GM12878 (cell line): ENCODE results near the gene ZNF281. TPM values are rescaled to one million over a fixed set of nuclear protein-coding genes. Genes with fewer than 3 reads are reported as not detected.
"Not testable (repeated sequence)": the region's sequence is repeated elsewhere in the genome, so short reads cannot be mapped to it uniquely, and the experiment has no call there.

Experiments used
- ATAC-seq: fragments of 200-7000 bp; cut with Tn5 transposase; 3 replicates; pipeline ENCODE4 v1.9.1; 2020; ENCODE audit warnings: mild to moderate bottlenecking, moderate library complexity
- BruUV-seq: library from RNA; stranded (reverse); fragments of 400-500 nt; replicated peaks from 2 replicates; lab custom pipeline; 2021; lab: Mats Ljungman, UMichigan
- CTCF ChIA-PET: fragments of 300-600 bp; sonication (Branson Sonifier 250); formaldehyde crosslinking; extraction: SDS; loops from one replicate; lab custom pipeline; 2021; ENCODE audit warnings: inconsistent platforms; lab: Yijun Ruan, JAX
- POLR2A ChIA-PET: fragments of 350-600 bp; formaldehyde crosslinking; extraction: SDS; loops from one replicate; lab custom pipeline; 2021; ENCODE audit warnings: inconsistent platforms; lab: Charles Lee
- RAD21 ChIA-PET: fragments of 300-600 bp; sonication (Branson Sonifier 250); formaldehyde crosslinking; loops from one replicate; lab custom pipeline; 2023; ENCODE audit warnings: antibody characterized with exemption; ENCODE audit not compliant: unreplicated experiment; lab: Charles Lee
- SMC1A ChIA-PET: fragments of 300-600 bp; sonication (Branson Sonifier 250); formaldehyde crosslinking; loops from one replicate; lab custom pipeline; 2023; ENCODE audit not compliant: unreplicated experiment, uncharacterized antibody; lab: Charles Lee
- DNase-seq: peaks from one replicate; pipeline ENCODE4 v3.0.0-alpha.2; 2011; ENCODE audit warnings: low read depth, low spot score
- FAIRE-seq: peaks from 3 replicates; lab custom pipeline; 2011; peaks lifted over from hg19 to GRCh38; lab: Jason Lieb, UNC
- H2AFZ ChIP-seq: 2 replicates; pipeline ENCODE4 v1.6.0; 2011; ENCODE audit warnings: low read depth, low read length, control low read depth; ENCODE audit not compliant: control insufficient read depth
- H3K27ac ChIP-seq: 2 replicates; pipeline ENCODE4 v1.5.1; 2011; ENCODE audit warnings: control low read depth; ENCODE audit not compliant: control insufficient read depth, insufficient read depth
- H3K27me3 ChIP-seq, 2 experiments: replicated peaks in 1 of 2; 2 replicates each; pipeline versions ENCODE4 v1.6.0 to v1.6.1; 2011; ENCODE audit warnings: low read length in 1 of 2; ENCODE audit not compliant: control insufficient read depth in 2 of 2, insufficient read depth in 2 of 2
- H3K36me3 ChIP-seq, 2 experiments: 2 replicates each; pipeline ENCODE4 v1.5.1; 2011; ENCODE audit warnings: low read length in 1 of 2; ENCODE audit not compliant: control insufficient read depth in 2 of 2, insufficient read depth in 2 of 2
- H3K4me1 ChIP-seq: 2 replicates; pipeline ENCODE4 v1.6.1; 2011; ENCODE audit warnings: mild to moderate bottlenecking, low read length, moderate library complexity, mixed read lengths; ENCODE audit not compliant: control insufficient read depth, insufficient read depth
- H3K4me2 ChIP-seq: 2 replicates; pipeline ENCODE4 v1.6.0; 2011; ENCODE audit warnings: control low read depth; ENCODE audit not compliant: control insufficient read depth, insufficient read depth
- H3K4me3 ChIP-seq: fragments of 200-600 bp; sonication (generic); 2 replicates; pipeline ENCODE4 v1.5.1; 2016
- H3K79me2 ChIP-seq: 2 replicates; pipeline ENCODE4 v1.6.0; 2011; ENCODE audit warnings: low read length; ENCODE audit not compliant: control insufficient read depth, insufficient read depth
- H3K9ac ChIP-seq: 2 replicates; pipeline ENCODE4 v1.8.0; 2011; ENCODE audit warnings: low read length, control low read depth, mixed read lengths; ENCODE audit not compliant: control insufficient read depth, insufficient read depth
- H3K9me3 ChIP-seq: replicated peaks from 3 replicates; pipeline ENCODE4 v1.5.1; 2011; ENCODE audit warnings: mild to moderate bottlenecking, low read length; ENCODE audit not compliant: control insufficient read depth, insufficient read depth
- H4K20me1 ChIP-seq: 2 replicates; pipeline ENCODE4 v1.6.0; 2011; ENCODE audit not compliant: control insufficient read depth, insufficient read depth
- CHD1 ChIP-seq: IDR thresholded peaks from 2 replicates; pipeline ENCODE4 v1.6.1; 2012; ENCODE audit warnings: low read depth, low read length, improper control_type of control experiment
- FOXM1 ChIP-seq: IDR thresholded peaks from 2 replicates; pipeline ENCODE4 v1.6.1; 2012; ENCODE audit warnings: low read depth, mild to moderate bottlenecking, inconsistent platforms, low read length, moderate library complexity
- WGBS: methylation state at CpG from one replicate; pipeline ENCODE4 v1.1.6; 2016; ENCODE audit warnings: low lambda C conversion rate; ENCODE audit not compliant: insufficient replicate concordance, insufficient coverage; ENCODE audit errors: missing lambda C conversion rate; 5-methylcytosine and 5-hydroxymethylcytosine counted together
- in situ Hi-C: fragments of 300-500 bp; cut with MboI; formaldehyde crosslinking; loops from 9 replicates; pipeline ENCODE4 v1.14.3; 2018; ENCODE audit warnings: mixed read lengths
- intact Hi-C: fragments of 100-400 bp; cut with micrococcal nuclease; formaldehyde crosslinking; loops from one replicate; pipeline ENCODE4 v1.14.2; 2022; ENCODE audit not compliant: unreplicated experiment
- polyA plus RNA-seq, 11 experiments: library from polyadenylated mRNA; depleted of rRNA in 4 of 11; unstranded in 6 of 11; stranded (reverse) in 5 of 11; fragments of >200 nt; fragmentation: Nextera tagmentation in 4 of 11; fragmentation: Illumina TruSeq in 1 of 11; extraction: Ambion mirVana in 4 of 11; extraction: Trizol in 1 of 11; gene quantifications; 1 replicate in 1 of 11; 2 replicates in 10 of 11; pipeline versions ENCODE4 v1.2.1 to v1.2.3, GENCODE V29; 2011 to 2016; ENCODE audit warnings: inconsistent platforms in 2 of 11, missing spikeins in 2 of 11, low read depth in 1 of 11
- total RNA-seq, 4 experiments: library from RNA; depleted of rRNA in 3 of 4; stranded (reverse); fragments of >200 nt in 3 of 4; fragmentation: Illumina TruSeq in 1 of 4; extraction: Trizol in 1 of 4; gene quantifications; 2 replicates each; pipeline versions ENCODE4 v1.2.1 to v1.2.3, GENCODE V29; 2013 to 2021
- TF ChIP-seq, protein P1 (sequence below): fragments of 450-650 bp; IDR thresholded peaks from 2 replicates; pipeline ENCODE4 v1.6.1; 2017; ENCODE audit warnings: mild to moderate bottlenecking, moderate library complexity

ZNF281 gene
- total and polyA plus RNA-seq, 10 of the 15 experiments (the other 5 are each of a cell fraction or from before 2014, with no cell fraction given), result 8.3 to 21.8 (median 15.4) TPM

DNA sequence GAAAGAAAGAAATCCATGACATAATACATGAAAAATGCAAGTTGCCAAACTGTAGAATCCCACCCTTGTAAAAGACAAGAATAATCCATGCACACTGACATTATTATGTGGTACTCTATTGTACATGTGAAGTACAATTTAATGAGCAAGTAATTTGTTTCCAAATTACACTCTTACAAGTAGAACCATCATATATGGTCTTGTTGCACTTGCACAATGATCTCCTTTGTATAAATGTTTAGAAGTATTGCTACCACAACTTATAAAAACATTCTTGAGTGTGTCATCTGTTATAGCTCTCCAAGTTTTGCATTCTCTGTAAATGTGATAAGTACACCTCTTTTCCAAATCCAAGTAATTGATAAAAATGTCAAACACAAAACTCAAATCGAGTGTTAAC, 29.1 kb upstream of the ZNF281 start:
- DNase-seq (no peak), FAIRE-seq (no peak), ATAC-seq (no peak)
- POLR2A ChIA-PET, result no interaction called here
- Histone ChIP-seq H3K27me3 (no peaks in the 10 kb centered on the region), H3K9ac (no peak overlapping the region), H2AFZ (no peak overlapping the region), H3K9me3 (no peaks in the 10 kb centered on the region), H3K27ac (no peak overlapping the region), H4K20me1 (no peaks in the 10 kb centered on the region), H3K4me2 (no peak overlapping the region), H3K4me3 (no peak overlapping the region), H3K36me3 (no peaks in the 10 kb centered on the region), H3K79me2 (no peaks in the 10 kb centered on the region), H3K4me1 (peaks cover 6% of the 10 kb centered on the region; the same call in 1 of the 2 replicates)
- in situ Hi-C loops (no loop called here), intact Hi-C loops (no loop called here)
- TF ChIP-seq CHD1 (no peak), FOXM1 (no peak)
- TF ChIP-seq, protein P1, sequence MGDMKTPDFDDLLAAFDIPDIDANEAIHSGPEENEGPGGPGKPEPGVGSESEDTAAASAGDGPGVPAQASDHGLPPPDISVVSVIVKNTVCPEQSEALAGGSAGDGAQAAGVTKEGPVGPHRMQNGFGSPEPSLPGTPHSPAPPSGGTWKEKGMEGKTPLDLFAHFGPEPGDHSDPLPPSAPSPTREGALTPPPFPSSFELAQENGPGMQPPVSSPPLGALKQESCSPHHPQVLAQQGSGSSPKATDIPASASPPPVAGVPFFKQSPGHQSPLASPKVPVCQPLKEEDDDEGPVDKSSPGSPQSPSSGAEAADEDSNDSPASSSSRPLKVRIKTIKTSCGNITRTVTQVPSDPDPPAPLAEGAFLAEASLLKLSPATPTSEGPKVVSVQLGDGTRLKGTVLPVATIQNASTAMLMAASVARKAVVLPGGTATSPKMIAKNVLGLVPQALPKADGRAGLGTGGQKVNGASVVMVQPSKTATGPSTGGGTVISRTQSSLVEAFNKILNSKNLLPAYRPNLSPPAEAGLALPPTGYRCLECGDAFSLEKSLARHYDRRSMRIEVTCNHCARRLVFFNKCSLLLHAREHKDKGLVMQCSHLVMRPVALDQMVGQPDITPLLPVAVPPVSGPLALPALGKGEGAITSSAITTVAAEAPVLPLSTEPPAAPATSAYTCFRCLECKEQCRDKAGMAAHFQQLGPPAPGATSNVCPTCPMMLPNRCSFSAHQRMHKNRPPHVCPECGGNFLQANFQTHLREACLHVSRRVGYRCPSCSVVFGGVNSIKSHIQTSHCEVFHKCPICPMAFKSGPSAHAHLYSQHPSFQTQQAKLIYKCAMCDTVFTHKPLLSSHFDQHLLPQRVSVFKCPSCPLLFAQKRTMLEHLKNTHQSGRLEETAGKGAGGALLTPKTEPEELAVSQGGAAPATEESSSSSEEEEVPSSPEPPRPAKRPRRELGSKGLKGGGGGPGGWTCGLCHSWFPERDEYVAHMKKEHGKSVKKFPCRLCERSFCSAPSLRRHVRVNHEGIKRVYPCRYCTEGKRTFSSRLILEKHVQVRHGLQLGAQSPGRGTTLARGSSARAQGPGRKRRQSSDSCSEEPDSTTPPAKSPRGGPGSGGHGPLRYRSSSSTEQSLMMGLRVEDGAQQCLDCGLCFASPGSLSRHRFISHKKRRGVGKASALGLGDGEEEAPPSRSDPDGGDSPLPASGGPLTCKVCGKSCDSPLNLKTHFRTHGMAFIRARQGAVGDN, result no peak
- RAD21 ChIA-PET, result interaction anchor here (1.3 to 1.5 kb wide), 2 partner anchors 27 to 39 kb away, joined by 3 to 8 read pairs; no protein-coding TSS in a partner anchor
- no TSS peak for BruUV-seq
- 88% methylated on average over 1 of the region's 1 CpG for WGBS
- SMC1A ChIA-PET, result interaction anchor here (1.7 to 2.6 kb wide), 3 partner anchors 20 to 31 kb away, joined by 4 to 8 read pairs (median 7); no protein-coding TSS in a partner anchor
- CTCF ChIA-PET, result no interaction called here

DNA sequence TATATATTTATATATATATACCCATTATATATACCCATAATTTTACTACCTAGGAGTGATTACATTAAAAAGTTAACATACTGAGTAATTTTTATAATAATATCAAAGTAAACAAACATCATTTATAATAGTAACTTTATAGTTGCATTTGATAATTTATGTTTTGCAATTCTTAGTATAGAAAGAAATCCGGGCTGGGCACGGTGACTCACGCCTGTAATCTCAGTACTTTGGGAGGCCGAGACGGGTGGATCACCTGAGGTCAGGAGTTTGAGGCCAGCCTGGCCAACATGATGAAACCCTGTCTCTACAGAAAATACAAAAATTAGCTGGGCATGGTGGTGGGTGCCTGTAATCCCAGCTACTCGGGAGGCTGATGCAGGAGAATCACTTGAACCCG, 28.6 kb upstream of the ZNF281 start:
- H3K79me2 ChIP-seq, BruUV-seq, DNase-seq, H3K4me3 ChIP-seq, H3K27me3 ChIP-seq, H3K4me1 ChIP-seq, ATAC-seq, H3K9me3 ChIP-seq, intact Hi-C loops, in situ Hi-C loops, H3K36me3 ChIP-seq, H3K27ac ChIP-seq, POLR2A ChIA-PET, H3K9ac ChIP-seq, H4K20me1 ChIP-seq, H3K4me2 ChIP-seq, FAIRE-seq, H2AFZ ChIP-seq: not testable (repeated sequence)
- ChIA-PET CTCF (interaction anchor here (0.7 to 1.4 kb wide), 7 partner anchors 10 to 131 kb away, joined by 3 to 5 read pairs (median 3); no protein-coding TSS in a partner anchor), RAD21 (interaction anchor here (0.7 to 1.5 kb wide), 6 partner anchors 10 to 138 kb away, joined by 3 to 8 read pairs (median 4); no protein-coding TSS in a partner anchor), SMC1A (interaction anchor here (0.7 to 2.6 kb wide), 14 partner anchors 9 to 159 kb away, joined by 3 to 11 read pairs (median 4); no protein-coding TSS in a partner anchor)
- over 99% methylated on average over 7 of the region's 7 CpGs for WGBS
